GM10248 (cell line): Measurements from ENCODE around the gene CCDC71L.

Experiments used
- CTCF ChIA-PET: fragments of 300-600 bp; sonication (Branson Sonifier 250); formaldehyde crosslinking; extraction: SDS; loops from one replicate; lab custom pipeline; 2021; ENCODE audit warnings: antibody characterized with exemption; lab: Yijun Ruan, JAX
- POLR2A ChIA-PET: fragments of 350-650 bp; sonication (Branson Sonifier 250); formaldehyde crosslinking; extraction: SDS; loops from one replicate; lab custom pipeline; 2020; ENCODE audit warnings: antibody characterized with exemption; lab: Yijun Ruan, JAX
- DNase-seq: peaks from one replicate; pipeline ENCODE4 v3.0.0; 2012; ENCODE audit errors: extremely low spot score
- TF ChIP-seq, protein P1 (sequence below): IDR thresholded peaks from 2 replicates; pipeline ENCODE4 v1.5.1; 2012; ENCODE audit warnings: mild to moderate bottlenecking, low read depth; ENCODE audit errors: extremely low read depth, missing control alignments, control extremely low read depth

CCDC71L gene

DNA sequence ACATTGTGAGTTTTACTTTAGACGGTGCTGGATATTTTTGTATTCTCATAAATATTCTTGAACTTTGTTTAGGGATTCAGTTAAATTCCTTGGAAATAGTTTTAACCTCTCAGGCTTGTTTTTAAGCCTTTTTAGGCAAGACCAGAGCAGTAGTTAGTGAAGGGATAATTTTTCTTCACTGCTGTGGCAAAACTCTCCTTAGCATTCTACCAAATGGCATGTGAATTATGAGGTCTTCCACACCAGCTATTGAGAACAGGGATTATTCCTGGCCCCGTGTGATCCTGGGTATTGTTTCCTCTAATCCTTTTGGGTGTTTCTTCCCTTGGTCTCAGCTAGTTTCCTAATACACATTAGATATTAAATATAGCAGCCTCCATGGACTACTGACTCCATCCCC is 46.2 kb downstream of the CCDC71L start:
- no peak for DNase-seq
- TF ChIP-seq, protein P1, sequence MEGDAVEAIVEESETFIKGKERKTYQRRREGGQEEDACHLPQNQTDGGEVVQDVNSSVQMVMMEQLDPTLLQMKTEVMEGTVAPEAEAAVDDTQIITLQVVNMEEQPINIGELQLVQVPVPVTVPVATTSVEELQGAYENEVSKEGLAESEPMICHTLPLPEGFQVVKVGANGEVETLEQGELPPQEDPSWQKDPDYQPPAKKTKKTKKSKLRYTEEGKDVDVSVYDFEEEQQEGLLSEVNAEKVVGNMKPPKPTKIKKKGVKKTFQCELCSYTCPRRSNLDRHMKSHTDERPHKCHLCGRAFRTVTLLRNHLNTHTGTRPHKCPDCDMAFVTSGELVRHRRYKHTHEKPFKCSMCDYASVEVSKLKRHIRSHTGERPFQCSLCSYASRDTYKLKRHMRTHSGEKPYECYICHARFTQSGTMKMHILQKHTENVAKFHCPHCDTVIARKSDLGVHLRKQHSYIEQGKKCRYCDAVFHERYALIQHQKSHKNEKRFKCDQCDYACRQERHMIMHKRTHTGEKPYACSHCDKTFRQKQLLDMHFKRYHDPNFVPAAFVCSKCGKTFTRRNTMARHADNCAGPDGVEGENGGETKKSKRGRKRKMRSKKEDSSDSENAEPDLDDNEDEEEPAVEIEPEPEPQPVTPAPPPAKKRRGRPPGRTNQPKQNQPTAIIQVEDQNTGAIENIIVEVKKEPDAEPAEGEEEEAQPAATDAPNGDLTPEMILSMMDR = no peak
- CTCF ChIA-PET = no interaction called here
- POLR2A ChIA-PET = no interaction called here

DNA sequence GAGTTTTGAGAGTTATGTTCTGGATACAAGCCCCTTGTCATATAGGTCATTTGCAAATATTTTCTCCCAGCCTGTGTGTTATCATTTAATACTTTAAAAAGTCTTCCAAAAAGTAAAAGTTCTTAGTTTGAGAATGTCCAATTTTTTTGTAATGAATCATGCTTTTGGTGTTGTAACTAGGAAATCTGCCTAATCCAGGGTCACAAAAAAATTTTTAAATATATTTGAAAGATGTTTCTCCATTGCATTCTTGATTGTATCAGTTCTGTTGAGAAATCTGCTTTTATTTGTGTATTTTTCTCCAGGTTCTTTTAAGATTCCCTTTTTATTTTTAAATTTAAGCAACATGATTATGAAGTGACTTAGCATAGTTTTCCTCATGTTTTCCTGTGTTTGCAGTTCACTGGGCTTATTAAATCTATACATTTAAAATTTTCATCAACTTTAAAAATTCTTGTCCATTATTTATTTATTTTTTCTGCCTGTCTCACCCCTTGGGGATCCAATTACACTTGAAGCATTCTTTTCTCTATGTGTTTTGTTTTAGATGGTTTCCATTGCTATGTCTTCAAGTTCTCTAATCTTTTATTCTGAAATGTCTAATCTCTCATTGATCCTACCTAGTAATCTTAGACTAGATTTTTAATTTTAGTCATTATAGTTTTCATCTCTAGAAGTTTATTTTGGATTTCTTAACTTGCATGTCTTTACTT is 47.0 kb downstream of the CCDC71L start:
- TF ChIP-seq, protein P1 = no peak
- no peak for DNase-seq
- ChIA-PET CTCF (no interaction called here), POLR2A (no interaction called here)

DNA sequence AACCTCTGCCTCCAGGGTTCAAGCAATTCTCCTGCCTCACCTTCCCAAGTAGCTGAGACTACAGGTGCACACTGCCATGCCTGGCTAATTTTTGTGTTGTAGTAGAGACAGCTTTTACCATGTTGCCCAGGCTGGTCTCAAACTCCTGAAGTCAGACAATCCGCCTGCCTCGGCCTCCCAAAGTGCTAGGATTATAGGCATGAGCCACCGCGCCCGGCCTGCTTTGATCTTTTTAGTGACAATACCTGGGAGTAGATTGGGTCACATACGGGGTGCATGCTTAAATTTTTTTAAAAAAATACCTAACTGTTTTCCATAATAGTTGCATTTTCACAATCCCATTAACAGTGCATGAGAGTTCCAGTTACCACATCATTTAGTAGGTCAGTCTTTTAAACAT is 47.7 kb downstream of the CCDC71L start:
- POLR2A ChIA-PET = no interaction called here
- no peak for DNase-seq
- TF ChIP-seq, protein P1 = no peak
- CTCF ChIA-PET = no interaction called here

DNA sequence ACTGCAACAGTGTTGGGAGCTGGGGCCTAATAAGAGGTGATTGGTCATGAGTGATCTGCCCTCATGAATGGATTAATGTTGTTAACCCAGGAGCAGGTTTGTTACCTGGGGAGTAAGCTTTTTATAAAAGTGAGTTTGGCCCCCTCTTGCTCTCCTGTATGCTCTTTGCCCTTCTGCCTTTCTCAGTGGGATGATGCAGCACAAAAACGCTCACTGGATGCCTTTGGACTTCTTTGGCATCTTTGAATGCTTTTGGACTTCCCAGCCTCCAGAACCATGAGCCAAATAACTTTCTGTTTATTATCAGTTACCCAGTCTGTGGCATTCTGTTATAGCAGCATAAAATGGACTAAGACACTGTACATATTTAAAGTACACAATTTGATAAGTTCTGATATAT is 48.5 kb downstream of the CCDC71L start:
- TF ChIP-seq, protein P1 = no peak
- no peak for DNase-seq
- POLR2A ChIA-PET = no interaction called here
- CTCF ChIA-PET = interaction anchor here (1.0 to 1.2 kb wide), 2 partner anchors 48 to 197 kb away, joined by 3 to 4 read pairs; partner anchors contain the start of gene CCDC71L

DNA sequence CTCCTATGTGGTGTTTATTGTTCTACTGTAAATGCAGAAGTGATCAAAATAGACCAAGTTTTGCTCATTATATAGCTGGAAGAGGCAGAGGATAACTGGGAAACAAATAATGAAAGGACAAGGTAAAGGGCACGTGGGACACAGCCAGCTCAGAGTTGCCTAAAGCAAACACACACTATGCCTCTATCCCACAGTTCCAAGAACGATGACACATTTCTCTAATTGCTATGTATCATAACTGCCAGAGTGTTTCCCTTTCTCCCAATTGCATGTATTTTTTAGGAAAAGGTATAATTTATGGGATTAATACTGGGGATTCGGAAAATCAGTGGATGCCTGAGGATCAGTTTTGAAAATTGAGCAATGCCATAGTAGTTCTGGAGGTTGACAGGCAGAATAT is 49.0 kb downstream of the CCDC71L start:
- no peak for DNase-seq
- ChIA-PET POLR2A (no interaction called here), CTCF (interaction anchor here (1.0 to 1.2 kb wide), 2 partner anchors 49 to 198 kb away, joined by 3 to 4 read pairs; partner anchors contain the start of gene CCDC71L)
- TF ChIP-seq, protein P1 = no peak

DNA sequence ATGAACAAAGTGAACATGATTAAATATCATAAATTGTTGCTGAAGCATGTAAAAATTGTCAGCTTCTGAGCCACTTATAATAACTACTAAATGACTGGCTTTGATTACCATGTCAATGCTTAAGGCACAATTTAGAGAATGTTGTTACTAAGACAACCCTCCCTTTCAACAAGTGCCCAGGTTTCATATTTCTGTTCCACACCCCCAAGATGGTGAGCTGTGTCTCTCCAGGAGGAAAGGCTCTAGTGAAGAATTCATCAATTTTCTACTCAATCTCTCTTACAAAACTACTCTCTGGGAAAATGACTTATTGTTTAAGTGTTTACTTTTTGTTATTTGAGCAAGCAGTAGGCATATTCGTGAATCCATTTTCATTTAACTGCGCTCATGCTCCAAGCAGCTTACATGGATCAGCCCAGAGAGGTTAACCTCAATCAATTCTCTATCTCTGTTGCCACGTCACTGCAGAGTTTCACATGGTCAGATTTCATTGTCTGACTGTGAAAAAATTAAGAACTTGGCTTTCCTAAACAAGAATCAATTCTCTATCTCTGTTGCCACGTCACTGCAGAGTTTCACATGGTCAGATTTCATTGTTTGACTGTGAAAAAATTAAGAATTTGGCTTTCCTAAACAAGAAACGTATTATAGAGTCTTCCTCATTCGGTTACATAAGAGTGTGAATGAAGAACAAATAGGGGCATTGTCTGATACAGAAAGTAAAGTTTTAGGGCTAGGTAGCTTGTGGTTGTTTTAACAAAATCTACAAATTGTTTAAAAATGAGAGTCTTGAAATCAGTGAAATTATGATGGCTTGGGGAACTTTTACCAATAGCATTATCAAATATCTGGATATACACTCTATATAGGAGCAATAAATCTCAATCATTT is 49.7 kb downstream of the CCDC71L start:
- CTCF ChIA-PET = interaction anchor here (0.9 to 1.2 kb wide), 2 partner anchors 49 to 435 kb away, joined by 4 read pairs; partner anchors contain the start of gene CCDC71L
- DNase-seq = no peak
- POLR2A ChIA-PET = no interaction called here
- TF ChIP-seq, protein P1 = no peak
